ENCODE data around the gene SLC9B2.

DNA sequence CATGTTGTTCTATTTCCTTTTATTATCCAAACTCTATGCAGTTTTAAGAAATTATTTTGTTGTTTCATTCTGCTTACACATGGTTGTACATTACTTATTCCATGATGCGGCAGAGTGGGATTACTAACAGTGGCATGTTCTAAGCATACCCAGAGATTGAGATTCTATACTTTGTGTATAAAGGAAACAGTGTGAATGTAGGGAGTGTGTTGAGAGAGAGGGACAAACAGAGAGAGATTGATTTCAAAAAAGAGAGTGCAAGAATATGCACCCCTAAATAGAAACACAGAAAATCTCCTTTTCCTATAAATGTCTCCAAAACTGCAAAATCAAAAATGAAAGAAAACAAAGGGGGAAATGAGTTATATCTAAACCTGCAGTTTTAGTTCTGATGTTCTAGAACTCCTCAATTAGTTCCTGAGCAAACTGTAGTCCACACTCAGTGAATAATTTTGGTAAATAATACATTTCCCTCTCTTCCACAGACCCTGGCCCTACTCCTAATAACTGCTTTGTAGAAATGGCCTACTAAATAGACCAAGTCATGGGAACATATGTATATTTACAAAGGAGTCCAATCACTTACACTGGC lies 88.0 kb downstream of the SLC9B2 start:
- TF ChIP-seq RFX5 (IDR thresholded peaks at IDR 0.05; ENCODE audit: low read length) (no peak), MXI1 (IDR thresholded peaks at IDR 0.05; ENCODE audit: low read depth, low read length) (no peak), RAD21 (IDR thresholded peaks at IDR 0.05; ENCODE audit: low read length) (no peak), TAF1 (IDR thresholded peaks at IDR 0.05; ENCODE audit: borderline replicate concordance, low read depth, low read length) (no peak), SIN3A (IDR thresholded peaks at IDR 0.05; ENCODE audit: borderline replicate concordance, low read depth, low read length) (no peak), GABPA (IDR thresholded peaks at IDR 0.05; ENCODE audit: low read depth) (no peak), FOXJ3 (CRISPR knock-in tag; IDR thresholded peaks at IDR 0.05) (no peak), EZH2phosphoT487 (IDR thresholded peaks at IDR 0.05; ENCODE audit: borderline replicate concordance, low read depth) (no peak), JUND (IDR thresholded peaks at IDR 0.05) (no peak), POLR2AphosphoS5 (IDR thresholded peaks at IDR 0.05; ENCODE audit: low read depth, low read length) (no peak)
- TF ChIP-seq, protein P1, sequence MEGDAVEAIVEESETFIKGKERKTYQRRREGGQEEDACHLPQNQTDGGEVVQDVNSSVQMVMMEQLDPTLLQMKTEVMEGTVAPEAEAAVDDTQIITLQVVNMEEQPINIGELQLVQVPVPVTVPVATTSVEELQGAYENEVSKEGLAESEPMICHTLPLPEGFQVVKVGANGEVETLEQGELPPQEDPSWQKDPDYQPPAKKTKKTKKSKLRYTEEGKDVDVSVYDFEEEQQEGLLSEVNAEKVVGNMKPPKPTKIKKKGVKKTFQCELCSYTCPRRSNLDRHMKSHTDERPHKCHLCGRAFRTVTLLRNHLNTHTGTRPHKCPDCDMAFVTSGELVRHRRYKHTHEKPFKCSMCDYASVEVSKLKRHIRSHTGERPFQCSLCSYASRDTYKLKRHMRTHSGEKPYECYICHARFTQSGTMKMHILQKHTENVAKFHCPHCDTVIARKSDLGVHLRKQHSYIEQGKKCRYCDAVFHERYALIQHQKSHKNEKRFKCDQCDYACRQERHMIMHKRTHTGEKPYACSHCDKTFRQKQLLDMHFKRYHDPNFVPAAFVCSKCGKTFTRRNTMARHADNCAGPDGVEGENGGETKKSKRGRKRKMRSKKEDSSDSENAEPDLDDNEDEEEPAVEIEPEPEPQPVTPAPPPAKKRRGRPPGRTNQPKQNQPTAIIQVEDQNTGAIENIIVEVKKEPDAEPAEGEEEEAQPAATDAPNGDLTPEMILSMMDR (IDR thresholded peaks at IDR 0.05) = no peak
- TF ChIP-seq, protein P2, sequence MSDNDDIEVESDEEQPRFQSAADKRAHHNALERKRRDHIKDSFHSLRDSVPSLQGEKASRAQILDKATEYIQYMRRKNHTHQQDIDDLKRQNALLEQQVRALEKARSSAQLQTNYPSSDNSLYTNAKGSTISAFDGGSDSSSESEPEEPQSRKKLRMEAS (IDR thresholded peaks at IDR 0.05; ENCODE audit: low read depth) = no peak
- TF ChIP-seq, protein P3, sequence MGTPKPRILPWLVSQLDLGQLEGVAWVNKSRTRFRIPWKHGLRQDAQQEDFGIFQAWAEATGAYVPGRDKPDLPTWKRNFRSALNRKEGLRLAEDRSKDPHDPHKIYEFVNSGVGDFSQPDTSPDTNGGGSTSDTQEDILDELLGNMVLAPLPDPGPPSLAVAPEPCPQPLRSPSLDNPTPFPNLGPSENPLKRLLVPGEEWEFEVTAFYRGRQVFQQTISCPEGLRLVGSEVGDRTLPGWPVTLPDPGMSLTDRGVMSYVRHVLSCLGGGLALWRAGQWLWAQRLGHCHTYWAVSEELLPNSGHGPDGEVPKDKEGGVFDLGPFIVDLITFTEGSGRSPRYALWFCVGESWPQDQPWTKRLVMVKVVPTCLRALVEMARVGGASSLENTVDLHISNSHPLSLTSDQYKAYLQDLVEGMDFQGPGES (IDR thresholded peaks at IDR 0.05; ENCODE audit: low read depth, low read length) = no peak
- TF ChIP-seq, protein P4, sequence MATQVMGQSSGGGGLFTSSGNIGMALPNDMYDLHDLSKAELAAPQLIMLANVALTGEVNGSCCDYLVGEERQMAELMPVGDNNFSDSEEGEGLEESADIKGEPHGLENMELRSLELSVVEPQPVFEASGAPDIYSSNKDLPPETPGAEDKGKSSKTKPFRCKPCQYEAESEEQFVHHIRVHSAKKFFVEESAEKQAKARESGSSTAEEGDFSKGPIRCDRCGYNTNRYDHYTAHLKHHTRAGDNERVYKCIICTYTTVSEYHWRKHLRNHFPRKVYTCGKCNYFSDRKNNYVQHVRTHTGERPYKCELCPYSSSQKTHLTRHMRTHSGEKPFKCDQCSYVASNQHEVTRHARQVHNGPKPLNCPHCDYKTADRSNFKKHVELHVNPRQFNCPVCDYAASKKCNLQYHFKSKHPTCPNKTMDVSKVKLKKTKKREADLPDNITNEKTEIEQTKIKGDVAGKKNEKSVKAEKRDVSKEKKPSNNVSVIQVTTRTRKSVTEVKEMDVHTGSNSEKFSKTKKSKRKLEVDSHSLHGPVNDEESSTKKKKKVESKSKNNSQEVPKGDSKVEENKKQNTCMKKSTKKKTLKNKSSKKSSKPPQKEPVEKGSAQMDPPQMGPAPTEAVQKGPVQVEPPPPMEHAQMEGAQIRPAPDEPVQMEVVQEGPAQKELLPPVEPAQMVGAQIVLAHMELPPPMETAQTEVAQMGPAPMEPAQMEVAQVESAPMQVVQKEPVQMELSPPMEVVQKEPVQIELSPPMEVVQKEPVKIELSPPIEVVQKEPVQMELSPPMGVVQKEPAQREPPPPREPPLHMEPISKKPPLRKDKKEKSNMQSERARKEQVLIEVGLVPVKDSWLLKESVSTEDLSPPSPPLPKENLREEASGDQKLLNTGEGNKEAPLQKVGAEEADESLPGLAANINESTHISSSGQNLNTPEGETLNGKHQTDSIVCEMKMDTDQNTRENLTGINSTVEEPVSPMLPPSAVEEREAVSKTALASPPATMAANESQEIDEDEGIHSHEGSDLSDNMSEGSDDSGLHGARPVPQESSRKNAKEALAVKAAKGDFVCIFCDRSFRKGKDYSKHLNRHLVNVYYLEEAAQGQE (IDR thresholded peaks at IDR 0.05; ENCODE audit: low read depth, low read length) = no peak
